Ishikawa (cell line): ENCODE measurements around the gene GDNF.

Experiments used
- CEBPB ChIP-seq: IDR thresholded peaks from 2 replicates; pipeline ENCODE4 v1.6.1; 2012
- CREB1 ChIP-seq: IDR thresholded peaks from 2 replicates; pipeline ENCODE4 v1.6.1; 2012; ENCODE audit warnings: low read depth
- EGR1 ChIP-seq: IDR thresholded peaks from 2 replicates; pipeline ENCODE4 v1.6.1; 2012
- EP300 ChIP-seq: IDR thresholded peaks from 2 replicates; pipeline ENCODE4 v1.6.1; 2012; ENCODE audit warnings: borderline replicate concordance
- FOXM1 ChIP-seq: IDR thresholded peaks from 2 replicates; pipeline ENCODE4 v1.6.1; 2012; ENCODE audit warnings: low read depth, borderline replicate concordance
- TAF1 ChIP-seq: IDR thresholded peaks from 2 replicates; pipeline ENCODE4 v1.6.1; 2012; ENCODE audit warnings: low read depth, mild to moderate bottlenecking
- TF ChIP-seq, protein P1 (sequence below): IDR thresholded peaks from 2 replicates; pipeline ENCODE4 v1.6.1; 2012

GRCh38 chr5:37855438-37855837, 15.6 kb upstream of the GDNF start:
- TF ChIP-seq TAF1 = no peak
- TF ChIP-seq, protein P1, sequence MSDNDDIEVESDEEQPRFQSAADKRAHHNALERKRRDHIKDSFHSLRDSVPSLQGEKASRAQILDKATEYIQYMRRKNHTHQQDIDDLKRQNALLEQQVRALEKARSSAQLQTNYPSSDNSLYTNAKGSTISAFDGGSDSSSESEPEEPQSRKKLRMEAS = no peak
- TF ChIP-seq CEBPB = no peak
- TF ChIP-seq FOXM1 = no peak
- no peak for TF ChIP-seq EGR1
- no peak for TF ChIP-seq CREB1
- TF ChIP-seq EP300 = no peak
